Measurements from ENCODE around the gene FRMPD4. TPM values are rescaled to one million over a fixed set of nuclear protein-coding genes. Genes with fewer than 3 reads are reported as not detected.

FRMPD4 gene
- total and polyA plus RNA-seq, 10 of the 15 experiments (the other 5 are each of a cell fraction or from before 2014, with no cell fraction given) = not detected

GRCh38 chrX:12372111-12372510 is 233.8 kb downstream of the FRMPD4 start (continued):
- TF ChIP-seq PRDM15 (CRISPR knock-in tag; IDR thresholded peaks at IDR 0.05) = no peak

GRCh38 chrX:12374286-12374685 is 236.0 kb downstream of the FRMPD4 start:
- FAIRE-seq (no peak), ATAC-seq (no peak), DNase-seq (ENCODE audit: low read depth, low spot score) (no peak)
- no peak overlapping the region for H3K9ac ChIP-seq (ENCODE audit: control insufficient read depth, insufficient read depth, low read length)
- WGBS (ENCODE audit: insufficient coverage, insufficient replicate concordance, low lambda C conversion rate, missing lambda C conversion rate) = 19% methylated on average over 6 of the region's 6 CpGs
- no peaks in the 10 kb centered on the region for H3K36me3 ChIP-seq (ENCODE audit: control insufficient read depth in 2 of 2, insufficient read depth in 2 of 2, low read length in 1 of 2)
- ChIA-PET CTCF (interaction anchor here (0.6 kb wide), 1 partner anchor 397 kb away, joined by 3 read pairs; no protein-coding TSS in a partner anchor), SMC1A (ENCODE audit: uncharacterized antibody, unreplicated experiment) (no interaction called here), RAD21 (ENCODE audit: unreplicated experiment) (no interaction called here), POLR2A (no interaction called here)
- H4K20me1 ChIP-seq (ENCODE audit: control insufficient read depth, insufficient read depth) = no peaks in the 10 kb centered on the region
- H3K4me3 ChIP-seq = no peak overlapping the region
- no peaks in the 10 kb centered on the region for H3K4me1 ChIP-seq (ENCODE audit: control insufficient read depth, insufficient read depth, low read length)
- H3K27ac ChIP-seq (ENCODE audit: control insufficient read depth, insufficient read depth) = no peak overlapping the region
- H3K9me3 ChIP-seq (replicated peaks; ENCODE audit: control insufficient read depth, insufficient read depth, low read length) = no peaks in the 10 kb centered on the region
- no peaks in the 10 kb centered on the region for H3K79me2 ChIP-seq (ENCODE audit: control insufficient read depth, insufficient read depth, low read length)
- in situ Hi-C loops (cut with MboI) (no loop called here), intact Hi-C loops (cut with micrococcal nuclease; ENCODE audit: unreplicated experiment) (no loop called here)
- no peak overlapping the region for H2AFZ ChIP-seq (ENCODE audit: control insufficient read depth, low read depth, low read length)
- H3K4me2 ChIP-seq (ENCODE audit: control insufficient read depth, insufficient read depth) = no peak overlapping the region
- H3K27me3 ChIP-seq (replicated peaks in 1 of 2; ENCODE audit: control insufficient read depth in 2 of 2, insufficient read depth in 2 of 2, low read length in 1 of 2) = peaks cover 1 to 2% of the 10 kb centered on the region in 2 experiments; a peak in 3 of 4 replicates
- BruUV-seq (replicated peaks) = no TSS peak
- TF ChIP-seq TCF7 (IDR thresholded peaks at IDR 0.05; ENCODE audit: borderline replicate concordance) (no peak), FOXM1 (IDR thresholded peaks at IDR 0.05; ENCODE audit: low read depth, low read length) (no peak), ZNF217 (IDR thresholded peaks at IDR 0.05) (no peak), STAT1 (conservative IDR thresholded peaks at IDR 0.05) (no peak), BCLAF1 (IDR thresholded peaks at IDR 0.05) (no peak), ZSCAN29 (IDR thresholded peaks at IDR 0.05) (no peak), CREM (IDR thresholded peaks at IDR 0.05; ENCODE audit: low read depth) (no peak), ZBTB33 (IDR thresholded peaks at IDR 0.05) (no peak), IRF4 (IDR thresholded peaks at IDR 0.05; ENCODE audit: low read depth, low read length) (no peak), ZNF274 (IDR thresholded peaks at IDR 0.05; ENCODE audit: insufficient read depth, insufficient read length) (no peak), GABPA (IDR thresholded peaks at IDR 0.05; ENCODE audit: low read depth) (no peak), MYB (IDR thresholded peaks at IDR 0.05; ENCODE audit: borderline replicate concordance, low read depth, low read length) (no peak), MEF2A (IDR thresholded peaks at IDR 0.05; ENCODE audit: insufficient read depth, low read depth, low read length) (no peak), EZH2 (IDR thresholded peaks at IDR 0.05; ENCODE audit: borderline replicate concordance, control insufficient read depth, low read depth, low read length) (no peak)

Measured in GM12878 (cell line).